HG03066 (cell line): Measurements from ENCODE around the gene RANGRF.

ENCODE experiments used
- ATAC-seq: cut with Tn5 transposase; IDR thresholded peaks from one replicate; pipeline ENCODE4 v1.9.1; 2021; ENCODE audit warnings: low read depth; ENCODE audit not compliant: unreplicated experiment

The RANGRF gene

DNA sequence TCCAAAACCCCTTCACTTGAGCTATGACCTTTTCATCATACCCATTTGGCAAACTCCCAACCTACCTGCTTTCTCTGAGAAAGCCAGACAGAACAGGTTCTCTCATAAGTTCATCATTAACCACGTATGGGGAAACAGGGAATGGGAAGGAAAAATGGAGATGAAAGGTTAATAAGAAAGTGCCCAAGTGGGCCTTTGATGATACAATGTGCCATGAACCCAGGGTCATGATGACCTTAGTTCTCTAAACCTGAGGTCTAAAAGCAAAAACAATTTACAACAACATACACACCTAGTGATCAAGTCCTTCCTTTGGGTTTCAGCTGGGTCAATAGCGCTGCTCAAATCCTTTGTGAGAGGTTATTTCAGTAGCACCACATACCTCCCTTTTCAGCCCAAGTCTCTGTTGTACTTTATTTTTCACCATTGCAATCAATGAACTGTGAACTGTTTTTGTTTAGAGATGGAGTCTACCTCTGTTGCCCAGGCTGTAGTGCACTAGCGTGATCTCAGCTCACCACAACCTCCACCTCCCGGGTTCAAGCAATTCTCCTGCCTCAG lies 14.5 kb upstream of the RANGRF start:
- ATAC-seq: no peak

DNA sequence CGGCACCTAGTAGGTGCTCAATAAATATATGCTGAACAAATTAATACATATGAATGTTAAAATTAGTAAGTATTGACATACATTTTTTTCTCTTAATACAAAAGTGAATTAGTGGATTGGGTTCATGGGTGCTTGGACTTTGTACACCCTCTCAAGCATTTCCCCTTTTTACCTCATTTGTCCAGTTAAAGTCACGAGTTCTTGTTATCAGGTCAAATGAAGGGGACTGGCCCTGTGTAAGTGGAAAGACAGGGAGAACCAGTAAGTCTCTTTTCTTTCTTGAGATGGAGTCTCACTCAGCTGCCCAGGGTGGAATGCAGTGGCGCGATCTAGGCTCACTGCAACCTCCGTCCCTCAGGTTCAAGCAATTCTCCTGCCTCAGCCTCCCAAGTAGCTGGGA lies 13.7 kb upstream of the RANGRF start:
- no peak for ATAC-seq

DNA sequence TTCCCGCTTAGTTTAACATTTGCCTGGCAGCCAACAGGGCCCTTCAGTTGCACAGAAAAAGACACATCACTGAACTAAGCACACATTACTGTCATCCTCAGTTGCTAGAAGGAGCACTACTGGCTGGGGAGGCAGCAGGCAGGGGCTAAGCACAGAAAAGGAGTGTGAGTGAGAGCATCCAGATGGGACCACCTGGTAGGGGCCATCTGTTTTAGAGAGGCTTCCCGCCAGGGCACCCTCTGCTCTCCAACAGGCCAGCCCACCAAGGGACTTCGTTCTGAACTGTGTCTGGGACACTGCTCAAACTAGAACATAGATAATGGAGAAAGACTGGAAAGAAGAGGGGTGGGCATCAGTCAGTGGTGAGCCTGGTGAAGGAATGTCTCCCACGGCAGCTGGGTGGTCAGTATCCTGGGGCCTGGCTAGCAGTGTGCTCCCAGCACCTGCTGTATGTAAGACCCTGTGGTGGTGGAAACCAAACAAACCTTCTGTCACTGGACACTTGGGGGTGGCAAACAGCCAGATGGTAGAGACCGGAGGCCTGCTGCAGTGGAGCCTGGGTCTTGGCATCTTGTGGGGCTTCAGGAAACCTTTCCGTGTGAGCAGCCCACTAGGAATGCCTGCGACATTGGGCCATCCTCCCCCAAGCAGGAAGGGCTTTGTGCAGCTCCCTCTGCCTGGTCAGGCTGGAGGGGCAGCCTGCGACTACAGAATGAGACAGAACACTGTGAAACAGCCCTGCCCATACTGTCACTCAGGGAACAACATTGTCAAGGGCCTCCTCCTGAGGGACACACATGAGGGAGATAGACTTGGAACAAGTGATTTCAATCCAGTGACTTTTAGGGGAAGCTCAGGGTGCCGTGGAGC lies 12.8 kb upstream of the RANGRF start:
- ATAC-seq: no peak

DNA sequence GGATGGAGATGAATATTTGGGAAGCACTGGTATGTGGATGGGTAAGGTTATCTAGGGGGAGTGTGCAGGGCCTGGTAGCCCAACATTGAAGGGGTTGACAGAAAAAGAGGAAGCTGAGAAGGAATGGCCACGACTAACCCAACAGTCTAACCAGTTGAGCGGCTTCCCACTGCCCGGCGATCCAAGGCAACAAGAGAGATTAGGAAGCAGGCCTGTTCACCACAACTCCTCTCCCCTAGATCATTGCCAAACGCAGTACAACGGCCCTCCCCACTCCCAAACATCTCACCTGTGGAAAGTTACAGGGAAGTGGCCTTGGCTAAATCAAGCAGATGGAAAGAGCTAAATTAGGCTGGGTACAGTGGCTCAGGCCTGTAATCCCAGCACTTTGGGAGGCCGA lies 11.2 kb upstream of the RANGRF start:
- no peak for ATAC-seq

DNA sequence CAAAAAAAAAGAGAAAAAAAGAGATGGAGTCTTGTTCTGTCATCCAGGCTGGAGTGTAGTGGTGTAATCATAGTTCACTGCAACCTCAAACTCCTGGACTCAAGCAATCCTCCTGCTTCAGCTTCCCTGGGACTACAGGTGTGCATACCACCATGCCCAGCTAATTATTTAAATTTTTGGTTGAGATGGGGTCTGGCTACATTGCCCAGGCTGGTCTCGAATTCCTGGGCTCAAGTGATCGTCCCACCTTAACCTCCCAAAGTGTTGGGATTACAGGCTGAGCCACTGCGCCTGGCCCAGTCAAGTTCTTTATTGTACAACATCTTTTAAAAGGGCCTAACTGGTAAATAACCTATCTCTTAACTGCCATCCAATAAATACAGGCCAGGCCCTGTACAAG lies 6.1 kb upstream of the RANGRF start:
- no peak for ATAC-seq

DNA sequence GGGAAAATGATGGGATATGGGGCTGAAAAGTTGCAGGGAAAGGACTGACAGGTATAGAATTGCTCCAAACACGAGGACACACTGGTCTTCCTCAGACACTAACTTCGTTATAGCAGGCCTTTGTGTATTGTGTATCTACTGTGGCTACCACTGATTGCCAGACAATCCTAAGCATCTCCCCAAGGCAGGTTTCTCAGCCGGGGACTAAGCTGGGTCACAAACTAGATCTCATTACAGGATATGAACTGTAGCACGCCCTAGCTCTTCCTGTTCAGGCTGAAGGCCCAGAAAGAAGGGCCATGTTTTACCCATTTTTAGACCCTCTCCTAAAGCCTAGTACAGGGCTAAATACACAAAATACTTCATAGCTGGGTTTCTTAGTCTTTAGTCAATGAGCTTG lies 5.1 kb upstream of the RANGRF start:
- ATAC-seq: no peak

DNA sequence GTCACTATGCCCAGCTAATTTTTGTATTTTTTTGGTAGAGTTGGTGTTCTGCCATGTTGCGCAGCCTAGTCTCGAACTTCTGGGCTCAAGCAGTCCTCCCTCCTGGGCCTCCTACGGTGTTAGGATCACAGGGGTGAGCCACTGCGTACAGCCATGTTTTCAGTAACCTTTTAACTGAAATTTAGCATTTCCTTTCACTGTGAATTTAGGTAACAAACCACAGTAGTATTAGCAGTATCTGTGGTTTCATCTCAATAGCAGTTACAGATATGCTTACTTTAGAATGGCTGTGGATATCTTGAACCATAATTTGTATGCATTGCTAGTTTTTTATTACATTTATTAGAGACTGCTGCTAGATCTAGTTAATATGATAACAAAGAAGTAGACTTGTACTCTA lies 4.3 kb upstream of the RANGRF start:
- ATAC-seq: no peak

DNA sequence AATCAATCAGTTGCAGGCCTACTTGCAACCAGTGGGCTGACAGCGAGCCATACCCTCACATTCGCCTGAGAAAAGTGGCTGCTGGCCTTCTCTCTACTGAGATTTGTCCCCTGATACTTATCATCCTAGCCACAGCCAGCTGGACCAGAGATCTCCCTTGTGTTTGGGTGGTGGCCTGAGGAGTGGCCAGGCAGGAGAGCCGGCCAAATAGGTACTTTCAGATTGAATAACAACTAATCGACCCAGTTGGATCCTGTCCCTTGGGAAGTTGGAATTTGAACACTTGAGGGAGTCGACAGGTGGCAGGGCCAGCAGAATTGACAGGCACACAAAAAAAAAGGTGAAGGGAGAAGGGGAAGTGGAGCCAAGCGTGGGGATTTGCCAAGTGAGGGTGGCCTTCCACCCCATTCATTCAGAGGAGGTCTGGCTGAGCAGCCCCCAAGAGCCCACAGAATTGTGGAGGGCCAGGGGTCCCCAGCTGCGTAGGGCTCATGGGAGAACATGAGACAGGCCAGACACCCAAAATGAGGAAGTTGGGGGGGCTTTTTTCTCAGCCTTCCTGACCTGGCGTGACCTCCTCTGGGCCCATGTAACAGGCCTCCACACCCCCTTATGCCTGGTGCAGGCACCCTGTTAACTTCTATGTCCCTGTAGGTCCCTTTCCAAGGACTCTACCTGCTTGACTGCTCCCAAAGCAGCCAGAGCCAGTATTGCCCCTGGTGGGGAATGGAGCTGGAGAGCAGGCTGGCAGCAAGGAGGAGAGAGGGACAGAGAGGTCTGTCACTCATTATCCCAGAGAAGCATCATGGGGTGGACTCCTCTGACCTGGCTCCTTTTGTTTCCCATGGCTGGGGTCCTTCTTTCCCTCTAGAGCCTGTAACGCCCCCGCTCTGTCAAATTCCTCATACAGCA lies 2.9 kb upstream of the RANGRF start:
- no peak for ATAC-seq

DNA sequence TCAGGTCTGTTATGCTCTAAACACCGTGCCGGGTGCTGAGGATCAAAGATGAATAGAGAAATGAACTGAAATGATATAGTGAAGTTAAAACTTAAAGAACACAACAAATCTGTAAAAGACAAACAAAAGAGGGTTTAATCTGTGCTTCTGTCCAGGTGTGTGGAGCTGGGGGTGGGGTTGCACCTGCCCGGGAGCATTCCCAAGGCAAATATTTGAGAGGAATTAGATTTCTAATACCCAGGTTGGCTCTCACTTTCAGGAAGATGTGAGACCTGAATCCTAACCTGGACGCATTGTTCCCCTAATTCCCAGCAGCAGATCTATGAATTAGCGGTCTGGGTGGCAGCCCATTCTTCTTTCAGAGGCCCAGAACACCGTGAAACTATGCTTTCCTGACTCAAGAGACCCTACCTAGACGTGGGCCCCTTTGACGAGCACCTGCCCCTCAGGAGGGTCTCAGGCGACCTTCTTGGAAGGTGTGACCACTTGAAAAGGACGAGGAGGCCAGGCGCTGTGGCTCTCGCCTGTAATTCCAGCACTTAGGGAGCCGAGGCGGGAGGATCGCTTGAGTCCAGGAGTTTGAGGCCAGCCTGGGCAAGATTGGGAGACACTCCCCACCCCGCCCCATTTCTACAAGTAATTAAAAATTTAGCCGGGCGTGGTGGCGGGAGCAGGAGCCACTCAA lies 677 bp upstream of the RANGRF start:
- ATAC-seq: no peak

DNA sequence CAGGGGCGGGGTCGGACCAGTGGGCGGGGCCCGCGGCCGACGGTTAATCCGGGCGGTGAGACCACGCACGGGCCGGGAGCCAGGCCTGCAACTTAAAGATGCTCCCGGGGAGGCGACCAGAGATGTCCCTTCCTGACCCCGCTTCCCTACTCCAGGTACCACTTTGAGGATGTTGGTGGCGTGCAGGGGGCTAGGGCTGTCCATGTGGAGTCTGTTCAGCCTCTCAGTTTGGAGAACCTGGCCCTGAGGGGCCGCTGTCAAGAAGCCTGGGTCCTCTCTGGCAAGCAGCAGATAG lies 580 bp downstream of the RANGRF start:
- ATAC-seq: no peak

DNA sequence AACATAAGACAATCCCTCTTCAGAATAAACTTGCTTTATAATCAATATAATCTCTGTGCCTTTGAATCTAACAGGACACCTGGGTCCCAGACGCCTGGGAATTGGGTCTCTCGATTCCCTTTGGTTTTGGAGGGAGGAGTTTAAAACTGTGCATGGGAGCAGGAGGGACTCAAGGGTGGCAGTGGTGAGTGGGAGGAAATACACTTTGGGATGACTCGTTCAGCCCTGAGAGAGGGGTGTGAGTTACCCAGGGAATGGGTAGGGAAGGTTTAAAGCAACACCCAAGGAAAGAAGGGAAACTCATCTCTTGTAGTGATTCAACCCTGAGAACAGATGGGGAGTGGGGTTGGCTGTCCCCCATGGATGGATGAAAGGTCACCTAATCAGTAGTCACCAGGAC lies 1.6 kb downstream of the RANGRF start:
- ATAC-seq: no peak

DNA sequence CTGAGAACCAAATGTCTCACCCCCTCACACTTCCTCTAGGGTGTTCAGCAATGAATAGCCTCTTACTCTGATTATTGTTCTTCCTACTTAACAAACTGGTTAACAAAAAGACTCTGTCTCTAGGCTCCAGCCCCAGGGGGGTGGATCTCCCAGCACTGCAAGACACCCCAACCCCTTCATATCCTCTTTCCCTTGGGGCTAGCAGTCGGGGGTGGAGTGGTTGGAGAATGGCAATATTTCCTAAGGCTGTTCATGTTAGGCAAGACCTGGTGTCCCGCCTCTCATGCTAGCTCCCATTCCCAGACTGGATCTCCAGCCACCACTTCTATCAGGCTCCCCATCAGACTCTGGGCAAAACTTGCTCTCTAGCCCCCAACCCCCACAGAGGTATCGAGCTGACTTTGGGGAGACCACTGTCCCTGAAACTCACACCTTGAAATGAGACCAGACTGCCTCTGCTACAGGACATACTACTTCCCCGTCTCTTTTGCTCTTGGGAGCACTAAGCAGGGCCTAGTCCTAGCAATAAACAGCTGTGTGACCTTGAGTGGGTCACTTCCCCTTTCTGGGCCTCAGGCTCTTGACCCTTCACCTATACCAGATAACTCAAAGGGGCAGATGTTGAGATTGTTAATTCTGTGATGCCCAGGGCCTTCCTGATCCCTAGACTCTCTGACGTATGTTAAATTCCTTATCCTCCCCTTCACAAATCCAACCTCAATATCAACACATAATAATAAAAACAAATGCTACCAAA lies 4.3 kb downstream of the RANGRF start:
- ATAC-seq: no peak

DNA sequence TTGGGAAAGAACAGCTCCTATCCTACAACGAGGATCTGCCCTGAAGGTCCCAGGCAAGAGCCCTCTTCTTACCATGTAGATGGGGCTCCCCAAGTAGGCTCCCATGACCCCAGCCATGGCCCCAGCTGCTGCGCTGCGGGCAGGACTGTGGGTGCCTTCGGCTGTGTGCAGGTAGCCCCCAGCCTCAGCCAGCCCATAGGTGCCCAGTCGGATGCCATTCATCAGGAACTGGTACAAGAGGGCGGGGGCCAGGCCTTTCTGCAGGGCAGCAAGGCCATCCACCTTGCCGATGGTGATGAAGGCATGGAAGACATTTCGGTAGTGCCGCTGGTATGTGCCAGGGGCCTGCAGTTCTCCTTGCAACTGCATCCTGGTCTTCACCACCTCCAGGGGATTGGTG lies 5.9 kb downstream of the RANGRF start:
- no peak for ATAC-seq

DNA sequence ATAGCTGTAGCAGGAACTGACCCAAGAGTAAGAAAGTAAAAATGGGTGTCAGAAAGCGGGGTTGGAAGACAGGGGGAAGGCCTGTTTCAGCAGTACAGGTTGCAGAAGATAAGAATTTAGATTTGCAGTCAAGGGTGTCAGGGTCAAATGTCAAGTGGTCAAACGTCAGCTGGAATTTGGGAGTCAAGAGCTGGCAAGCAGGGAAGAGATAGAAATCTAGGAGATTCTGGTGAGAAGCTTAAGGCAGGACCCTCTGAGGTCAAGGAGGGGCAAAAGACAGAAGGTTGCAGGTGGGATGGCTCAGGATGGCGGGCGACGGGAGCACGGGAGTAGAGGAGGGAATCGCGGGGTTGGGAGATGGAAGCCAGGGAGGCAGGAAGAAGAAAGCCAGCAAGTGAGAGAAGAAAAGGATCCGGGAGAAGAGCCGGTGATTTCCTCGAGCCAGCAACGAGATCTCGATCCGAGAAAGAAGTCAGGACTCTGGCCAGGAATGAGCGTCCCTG lies 6.4 kb downstream of the RANGRF start:
- no peak for ATAC-seq

DNA sequence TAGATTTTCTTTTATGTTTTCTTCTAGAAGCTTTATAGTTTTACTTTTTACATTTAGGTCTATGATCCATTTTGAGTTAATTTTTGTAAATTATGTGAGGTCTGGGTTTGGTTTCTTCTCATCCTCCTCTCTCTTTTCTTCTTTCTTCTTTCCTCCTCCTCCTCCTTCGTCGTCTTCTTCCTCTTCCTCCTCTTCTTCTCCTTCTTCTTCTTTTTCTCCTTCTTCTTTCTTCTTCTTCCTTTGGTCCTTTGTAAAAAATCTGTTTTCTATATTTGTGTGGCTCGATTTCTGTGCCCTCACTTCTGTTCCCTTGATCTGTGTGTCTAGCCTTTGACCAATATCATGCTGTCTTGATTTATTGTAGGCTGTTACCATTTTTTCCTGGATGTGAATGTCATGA lies 11.8 kb downstream of the RANGRF start:
- no peak for ATAC-seq

DNA sequence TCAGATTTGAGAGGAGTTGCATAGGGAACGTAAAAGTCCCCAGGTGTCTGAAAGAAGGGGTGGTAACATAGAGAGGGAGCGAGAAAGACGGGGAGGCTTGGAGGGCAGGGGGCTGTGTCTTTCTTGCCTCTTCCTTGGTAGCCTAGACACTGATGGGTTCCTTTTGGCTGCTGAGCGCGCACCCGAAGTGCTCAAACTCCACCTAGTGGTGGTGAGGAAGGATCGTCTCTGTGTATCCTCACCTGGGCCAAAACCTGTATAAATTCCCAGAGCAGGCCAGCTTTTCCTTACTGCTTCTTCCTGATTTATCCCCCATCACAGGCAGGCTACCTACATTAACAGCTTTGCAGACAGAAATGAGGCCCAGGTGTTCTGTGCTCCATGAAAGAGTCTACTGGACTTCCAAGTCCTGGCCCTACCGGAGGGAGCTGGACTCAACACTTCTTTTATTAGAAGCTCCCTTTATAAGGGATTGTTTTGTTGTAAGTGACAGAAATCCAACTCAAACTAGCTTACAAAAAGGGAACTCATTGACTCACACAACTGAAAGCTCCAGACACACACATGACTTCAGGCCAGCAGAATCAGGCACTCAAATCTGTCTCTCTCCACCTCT lies 12.3 kb downstream of the RANGRF start:
- ATAC-seq: no peak

DNA sequence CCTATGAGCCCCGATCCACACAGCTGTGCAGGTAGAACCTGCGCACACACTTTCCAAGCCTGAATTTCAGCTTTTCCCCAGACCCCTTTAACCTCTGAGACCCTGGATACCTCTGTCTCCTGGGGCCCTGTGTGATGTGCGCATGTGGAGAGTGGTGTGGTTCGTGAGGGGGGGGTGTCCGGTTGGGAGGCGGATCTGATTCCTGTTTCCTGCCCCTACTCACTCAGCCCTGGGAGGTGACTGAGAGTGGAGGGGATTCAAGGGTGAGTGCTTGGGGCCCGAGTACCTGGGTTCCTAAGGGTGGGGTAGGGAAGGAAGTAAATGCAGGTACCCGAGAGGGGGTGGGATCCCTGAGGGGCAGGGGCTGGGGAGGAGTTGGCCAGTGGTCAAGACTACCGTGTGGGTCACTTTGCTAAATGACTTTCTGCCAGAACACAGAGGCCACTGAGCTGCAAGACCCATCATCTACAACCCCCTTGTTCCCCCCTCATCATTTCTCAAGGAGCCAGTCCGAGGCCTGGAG lies 22.2 kb downstream of the RANGRF start:
- no peak for ATAC-seq

DNA sequence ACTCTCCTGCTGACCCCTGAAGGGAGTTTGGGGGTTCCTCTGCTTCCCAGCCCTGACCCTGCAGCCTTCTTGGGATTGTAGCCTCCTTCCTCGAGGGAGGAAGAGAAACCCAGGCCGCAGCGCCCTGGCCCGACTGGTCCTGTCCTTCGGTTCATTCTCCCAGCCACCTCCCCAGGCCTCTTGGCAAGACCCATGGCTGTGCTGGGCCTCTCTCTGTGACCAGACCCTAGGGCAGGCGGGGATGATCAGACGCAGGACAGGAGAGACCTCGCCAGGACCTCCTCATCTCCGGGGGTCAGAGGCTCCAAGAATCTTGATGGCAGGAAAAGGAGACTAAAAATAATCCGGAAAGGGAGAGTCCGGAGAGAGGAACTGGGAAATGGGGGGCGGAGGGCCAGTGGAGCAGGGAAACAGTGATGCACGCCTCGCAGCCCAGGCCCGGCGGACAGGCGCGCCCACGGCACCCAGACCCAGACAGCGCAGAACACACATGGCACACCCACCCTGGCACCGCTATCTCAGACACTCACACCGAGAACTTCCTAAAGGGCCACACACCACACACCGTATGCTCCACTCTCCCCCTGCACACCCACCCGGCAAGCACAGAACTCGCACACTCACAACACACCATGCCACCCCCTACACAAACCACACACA lies 22.8 kb downstream of the RANGRF start:
- ATAC-seq: no peak

DNA sequence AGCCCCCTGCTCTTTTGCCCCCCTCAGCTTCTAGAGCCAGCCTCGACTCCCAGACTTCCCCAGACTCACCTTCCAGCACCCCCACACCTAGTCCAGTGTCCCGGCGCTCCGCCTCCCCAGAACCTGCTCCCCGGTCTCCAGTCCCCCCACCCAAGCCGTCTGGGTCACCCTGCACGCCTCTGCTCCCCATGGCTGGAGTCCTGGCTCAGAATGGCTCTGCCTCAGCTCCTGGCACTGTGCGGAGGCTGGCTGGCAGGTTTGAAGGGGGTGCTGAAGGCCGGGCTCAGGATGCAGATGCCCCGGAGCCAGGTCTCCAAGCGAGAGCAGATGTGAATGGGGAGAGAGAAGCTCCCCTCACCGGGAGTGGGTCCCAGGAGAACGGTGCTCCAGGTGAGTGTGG lies 23.8 kb downstream of the RANGRF start:
- no peak for ATAC-seq
